Measurements from ENCODE around the gene VWA3B.

GRCh38 chr2:98037206-98037605 lies 49.8 kb upstream of the VWA3B start:
- TF ChIP-seq CTCF (IDR thresholded peaks at IDR 0.05; ENCODE audit: extremely low read depth in 1 of 2, insufficient read depth in 1 of 2, low read depth in 1 of 2, low read length in 2 of 2) = no peak
- no peak for TF ChIP-seq POLR2A (IDR thresholded peaks at IDR 0.05; ENCODE audit: low read depth, low read length)
- TF ChIP-seq POLR2AphosphoS5 (IDR thresholded peaks at IDR 0.05; ENCODE audit: insufficient read depth, low read depth, low read length) = no peak
- no peak for TF ChIP-seq JUN (IDR thresholded peaks at IDR 0.05; ENCODE audit: borderline replicate concordance, insufficient read depth, insufficient read length, low read depth)
- TF ChIP-seq MAX (IDR thresholded peaks at IDR 0.05; ENCODE audit: insufficient read depth, insufficient read length) = no peak
- no peak for TF ChIP-seq FOS (IDR thresholded peaks at IDR 0.05; ENCODE audit: borderline replicate concordance, insufficient read depth, low read length)
- TF ChIP-seq MYC (IDR thresholded peaks at IDR 0.05; ENCODE audit: low read depth, low read length) = no peak
- TF ChIP-seq EZH2 (IDR thresholded peaks at IDR 0.05; ENCODE audit: borderline replicate concordance, low read depth, low read length, severe bottlenecking) = no peak

All from endothelial cell of umbilical vein (primary cell).